ENCODE results near the gene ENPP3. TPM values are rescaled to one million over a fixed set of nuclear protein-coding genes. Genes with fewer than 3 reads are reported as not detected.
A peak's percentile ranks its signal among the peaks of the same experiment; 100 is the strongest.

The ENPP3 gene
- total RNA-seq, 1 experiment from 2014 or later = not detected

DNA sequence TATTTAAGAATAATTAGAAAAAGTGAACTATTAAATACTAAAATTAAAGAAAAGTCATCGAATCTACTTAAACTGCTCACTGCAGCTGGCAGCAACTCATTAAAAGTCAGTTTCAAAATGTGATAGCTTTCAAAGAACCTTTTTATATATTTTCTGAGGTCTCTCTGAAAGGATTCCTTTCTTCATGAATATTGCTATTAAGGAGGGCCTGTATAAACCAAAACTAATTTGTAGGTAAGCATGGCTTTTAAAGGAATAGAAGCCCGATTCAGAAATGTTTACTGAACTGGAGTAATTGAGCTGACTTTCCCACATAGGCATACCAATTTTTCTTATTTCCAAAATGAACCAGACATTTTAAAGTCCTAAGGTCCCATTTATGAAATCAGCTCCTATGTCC is 129.5 kb downstream of the ENPP3 start (continued):
- TF ChIP-seq, protein P1, sequence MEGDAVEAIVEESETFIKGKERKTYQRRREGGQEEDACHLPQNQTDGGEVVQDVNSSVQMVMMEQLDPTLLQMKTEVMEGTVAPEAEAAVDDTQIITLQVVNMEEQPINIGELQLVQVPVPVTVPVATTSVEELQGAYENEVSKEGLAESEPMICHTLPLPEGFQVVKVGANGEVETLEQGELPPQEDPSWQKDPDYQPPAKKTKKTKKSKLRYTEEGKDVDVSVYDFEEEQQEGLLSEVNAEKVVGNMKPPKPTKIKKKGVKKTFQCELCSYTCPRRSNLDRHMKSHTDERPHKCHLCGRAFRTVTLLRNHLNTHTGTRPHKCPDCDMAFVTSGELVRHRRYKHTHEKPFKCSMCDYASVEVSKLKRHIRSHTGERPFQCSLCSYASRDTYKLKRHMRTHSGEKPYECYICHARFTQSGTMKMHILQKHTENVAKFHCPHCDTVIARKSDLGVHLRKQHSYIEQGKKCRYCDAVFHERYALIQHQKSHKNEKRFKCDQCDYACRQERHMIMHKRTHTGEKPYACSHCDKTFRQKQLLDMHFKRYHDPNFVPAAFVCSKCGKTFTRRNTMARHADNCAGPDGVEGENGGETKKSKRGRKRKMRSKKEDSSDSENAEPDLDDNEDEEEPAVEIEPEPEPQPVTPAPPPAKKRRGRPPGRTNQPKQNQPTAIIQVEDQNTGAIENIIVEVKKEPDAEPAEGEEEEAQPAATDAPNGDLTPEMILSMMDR (IDR thresholded peaks at IDR 0.05) = no peak
- TF ChIP-seq GABPB1 (CRISPR knock-in tag; IDR thresholded peaks at IDR 0.05) = no peak
- TF ChIP-seq ZNF263 (CRISPR knock-in tag; IDR thresholded peaks at IDR 0.05; ENCODE audit: low read depth) = no peak

DNA sequence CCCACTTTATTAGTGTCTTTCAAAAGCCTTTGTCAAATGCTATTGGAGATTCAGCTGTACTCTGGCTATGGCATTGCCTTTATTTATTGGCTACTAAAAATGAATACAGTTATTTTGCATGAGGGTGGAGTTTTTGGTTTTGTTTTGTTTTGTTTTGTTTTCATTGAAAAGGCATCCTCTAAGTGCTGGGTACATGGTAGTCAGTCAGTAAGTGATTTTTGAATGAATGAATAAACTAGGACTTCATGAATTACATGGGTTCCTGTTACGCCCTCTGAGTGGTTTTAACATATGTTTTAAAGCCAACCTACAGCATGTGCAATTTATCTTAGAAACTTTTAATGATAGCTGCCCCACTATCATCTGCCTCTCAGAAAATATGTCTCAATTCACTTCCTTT is 131.9 kb downstream of the ENPP3 start:
- TF ChIP-seq TEAD4 (CRISPR knock-in tag; IDR thresholded peaks at IDR 0.05) = no peak
- TF ChIP-seq JUN (CRISPR knock-in tag; IDR thresholded peaks at IDR 0.05) = no peak
- TF ChIP-seq ESRRA (CRISPR knock-in tag; IDR thresholded peaks at IDR 0.05; ENCODE audit: borderline replicate concordance) = no peak
- TF ChIP-seq, protein P2, sequence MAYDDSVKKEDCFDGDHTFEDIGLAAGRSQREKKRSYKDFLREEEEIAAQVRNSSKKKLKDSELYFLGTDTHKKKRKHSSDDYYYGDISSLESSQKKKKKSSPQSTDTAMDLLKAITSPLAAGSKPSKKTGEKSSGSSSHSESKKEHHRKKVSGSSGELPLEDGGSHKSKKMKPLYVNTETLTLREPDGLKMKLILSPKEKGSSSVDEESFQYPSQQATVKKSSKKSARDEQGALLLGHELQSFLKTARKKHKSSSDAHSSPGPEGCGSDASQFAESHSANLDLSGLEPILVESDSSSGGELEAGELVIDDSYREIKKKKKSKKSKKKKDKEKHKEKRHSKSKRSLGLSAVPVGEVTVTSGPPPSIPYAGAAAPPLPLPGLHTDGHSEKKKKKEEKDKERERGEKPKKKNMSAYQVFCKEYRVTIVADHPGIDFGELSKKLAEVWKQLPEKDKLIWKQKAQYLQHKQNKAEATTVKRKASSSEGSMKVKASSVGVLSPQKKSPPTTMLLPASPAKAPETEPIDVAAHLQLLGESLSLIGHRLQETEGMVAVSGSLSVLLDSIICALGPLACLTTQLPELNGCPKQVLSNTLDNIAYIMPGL (CRISPR knock-in tag; IDR thresholded peaks at IDR 0.05) = no peak
- no peak for TF ChIP-seq SMAD4 (CRISPR knock-in tag; IDR thresholded peaks at IDR 0.05)
- no peak for TF ChIP-seq FOXP1 (CRISPR knock-in tag; IDR thresholded peaks at IDR 0.05; ENCODE audit: borderline replicate concordance)
- TF ChIP-seq HMGA2 (CRISPR knock-in tag; IDR thresholded peaks at IDR 0.05) = no peak
- TF ChIP-seq RELA (CRISPR knock-in tag; IDR thresholded peaks at IDR 0.05; ENCODE audit: borderline replicate concordance) = no peak
- TF ChIP-seq, protein P3, sequence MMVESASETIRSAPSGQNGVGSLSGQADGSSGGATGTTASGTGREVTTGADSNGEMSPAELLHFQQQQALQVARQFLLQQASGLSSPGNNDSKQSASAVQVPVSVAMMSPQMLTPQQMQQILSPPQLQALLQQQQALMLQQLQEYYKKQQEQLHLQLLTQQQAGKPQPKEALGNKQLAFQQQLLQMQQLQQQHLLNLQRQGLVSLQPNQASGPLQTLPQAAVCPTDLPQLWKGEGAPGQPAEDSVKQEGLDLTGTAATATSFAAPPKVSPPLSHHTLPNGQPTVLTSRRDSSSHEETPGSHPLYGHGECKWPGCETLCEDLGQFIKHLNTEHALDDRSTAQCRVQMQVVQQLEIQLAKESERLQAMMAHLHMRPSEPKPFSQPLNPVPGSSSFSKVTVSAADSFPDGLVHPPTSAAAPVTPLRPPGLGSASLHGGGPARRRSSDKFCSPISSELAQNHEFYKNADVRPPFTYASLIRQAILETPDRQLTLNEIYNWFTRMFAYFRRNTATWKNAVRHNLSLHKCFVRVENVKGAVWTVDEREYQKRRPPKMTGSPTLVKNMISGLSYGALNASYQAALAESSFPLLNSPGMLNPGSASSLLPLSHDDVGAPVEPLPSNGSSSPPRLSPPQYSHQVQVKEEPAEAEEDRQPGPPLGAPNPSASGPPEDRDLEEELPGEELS (CRISPR knock-in tag; IDR thresholded peaks at IDR 0.05) = no peak
- TF ChIP-seq SP1 (CRISPR knock-in tag; conservative IDR thresholded peaks at IDR 0.05) = no peak
- TF ChIP-seq IRF2 (CRISPR knock-in tag; IDR thresholded peaks at IDR 0.05; ENCODE audit: borderline replicate concordance, low read depth) = no peak
- TF ChIP-seq JAZF1 (CRISPR knock-in tag; IDR thresholded peaks at IDR 0.05) = no peak
- TF ChIP-seq, protein P4, sequence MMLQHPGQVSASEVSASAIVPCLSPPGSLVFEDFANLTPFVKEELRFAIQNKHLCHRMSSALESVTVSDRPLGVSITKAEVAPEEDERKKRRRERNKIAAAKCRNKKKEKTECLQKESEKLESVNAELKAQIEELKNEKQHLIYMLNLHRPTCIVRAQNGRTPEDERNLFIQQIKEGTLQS (CRISPR knock-in tag; conservative IDR thresholded peaks at IDR 0.05) = no peak
- peaks cover 6% of the 10 kb centered on the region; the same call in 1 of the 2 replicates for H3K4me1 Mint-ChIP-seq
- ATAC-seq (no peak), DNase-seq (ENCODE audit: low spot score) (no peak)
- H3K9me3 Mint-ChIP-seq = no peaks in the 10 kb centered on the region
- H3K36me3 Mint-ChIP-seq = no peaks in the 10 kb centered on the region
- peaks cover 38% of the 10 kb centered on the region for H3K27me3 Mint-ChIP-seq (ENCODE audit: low read depth)
- CTCF ChIA-PET = no interaction called here
- POLR2A ChIA-PET = no interaction called here
- H3K27ac Mint-ChIP-seq = no peak overlapping the region
- no peak overlapping the region for H3K4me3 Mint-ChIP-seq

DNA sequence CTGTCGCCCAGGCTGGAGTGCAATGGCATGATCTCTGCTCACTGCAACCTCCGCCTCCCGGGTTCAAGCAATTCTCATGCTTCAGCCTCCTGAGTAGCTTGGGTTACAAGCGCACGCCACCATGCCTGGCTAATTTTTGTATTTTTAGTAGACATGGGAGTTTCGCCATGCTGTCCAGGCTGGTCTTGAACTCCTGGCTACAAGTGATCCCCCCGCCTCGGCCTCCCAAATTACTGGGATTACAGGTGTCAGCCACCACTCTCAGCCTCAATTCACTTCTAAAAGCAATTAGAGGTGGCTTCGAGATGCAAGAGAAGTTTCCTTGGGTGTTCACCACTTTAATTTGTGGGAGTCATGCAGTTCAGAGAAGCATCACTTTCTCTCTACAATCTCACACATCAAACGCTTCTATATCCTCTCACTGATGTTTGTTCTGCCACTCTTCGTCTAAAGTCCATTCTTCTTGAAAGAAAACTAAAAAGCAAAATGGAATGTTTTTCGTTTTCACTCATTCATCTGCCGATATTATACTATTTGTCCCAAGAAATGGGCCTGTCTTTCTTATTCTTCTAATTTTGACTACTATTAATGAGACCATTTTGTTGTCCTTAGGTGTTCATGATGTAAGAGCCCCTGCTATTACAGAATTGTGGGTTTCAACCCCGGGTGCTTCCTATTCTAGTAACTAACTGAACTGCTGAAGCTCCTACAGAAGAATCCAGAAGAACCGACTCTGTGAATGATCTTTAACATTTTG is 132.5 kb downstream of the ENPP3 start:
- Mint-ChIP-seq H3K36me3 (no peaks in the 10 kb centered on the region), H3K4me3 (no peak overlapping the region), H3K27ac (no peak overlapping the region), H3K4me1 (peaks cover 6% of the 10 kb centered on the region; the same call in 1 of the 2 replicates), H3K27me3 (ENCODE audit: low read depth) (peaks cover 39% of the 10 kb centered on the region), H3K9me3 (no peaks in the 10 kb centered on the region)
- no peak for DNase-seq (ENCODE audit: low spot score)
- ATAC-seq = no peak
- POLR2A ChIA-PET = no interaction called here
- no peak for TF ChIP-seq CBFB (CRISPR knock-in tag; IDR thresholded peaks at IDR 0.05; ENCODE audit: low read depth)
- peak; percentile 54 for TF ChIP-seq GABPB1 (CRISPR knock-in tag; IDR thresholded peaks at IDR 0.05)
- CTCF ChIA-PET = no interaction called here

Data from WTC11 (cell line).